GM13976 (cell line): ENCODE data around the gene ADGRE2.

Experiments
- DNase-seq: peaks from one replicate; pipeline ENCODE4 v3.0.0; 2012; ENCODE audit warnings: low spot score
- CTCF ChIP-seq: IDR thresholded peaks from 2 replicates; pipeline ENCODE4 v1.5.1; 2012; ENCODE audit warnings: borderline replicate concordance, mild to moderate bottlenecking; ENCODE audit not compliant: insufficient read depth; ENCODE audit errors: extremely low read depth, missing control alignments, control extremely low read depth
- in situ Hi-C: fragments of 300-500 bp; cut with MboI; formaldehyde crosslinking; loops from one replicate; pipeline ENCODE4 v1.12.0; 2022; ENCODE audit warnings: low sequenced_read_pairs, mixed read lengths, inconsistent platforms; ENCODE audit not compliant: unreplicated experiment

Gene ADGRE2

GRCh38 chr19:14700711-14701375 lies 77.5 kb downstream of the ADGRE2 start:
- DNase-seq, result no peak
- in situ Hi-C loops, result no loop called here
- TF ChIP-seq CTCF, result no peak

GRCh38 chr19:14699641-14700040 lies 78.7 kb downstream of the ADGRE2 start:
- in situ Hi-C loops, result no loop called here
- no peak for TF ChIP-seq CTCF
- no peak for DNase-seq

GRCh38 chr19:14695471-14695870 lies 82.9 kb downstream of the ADGRE2 start:
- DNase-seq, result no peak
- in situ Hi-C loops, result no loop called here
- no peak for TF ChIP-seq CTCF

GRCh38 chr19:14694641-14695266 lies 83.6 kb downstream of the ADGRE2 start:
- DNase-seq, result no peak
- in situ Hi-C loops, result no loop called here
- no peak for TF ChIP-seq CTCF

GRCh38 chr19:14689598-14690503 lies 88.5 kb downstream of the ADGRE2 start, which contains the start of gene ZNF333:
ZNF333 (plus strand) TSS chr19:14690048; CDS start chr19:14693492, 3,444 bp downstream.
- DNase-seq, result peak; percentile 98
- TF ChIP-seq CTCF, result no peak
- in situ Hi-C loops, result loop anchor here (5.0 kb wide), 1 partner anchor 118 kb away; the partner anchor contains the start of gene NDUFB7

GRCh38 chr19:14686411-14686810 lies 91.9 kb downstream of the ADGRE2 start:
- no peak for DNase-seq
- in situ Hi-C loops, result loop anchor here (5.0 kb wide), 1 partner anchor 114 kb away; the partner anchor contains the start of gene NDUFB7
- TF ChIP-seq CTCF, result peak; percentile 39
